ENCODE data around the gene CYP2W1.
"Not testable (repeated sequence)": the region's sequence is repeated elsewhere in the genome, so short reads cannot be mapped to it uniquely, and the experiment has no call there.

CYP2W1 gene

DNA sequence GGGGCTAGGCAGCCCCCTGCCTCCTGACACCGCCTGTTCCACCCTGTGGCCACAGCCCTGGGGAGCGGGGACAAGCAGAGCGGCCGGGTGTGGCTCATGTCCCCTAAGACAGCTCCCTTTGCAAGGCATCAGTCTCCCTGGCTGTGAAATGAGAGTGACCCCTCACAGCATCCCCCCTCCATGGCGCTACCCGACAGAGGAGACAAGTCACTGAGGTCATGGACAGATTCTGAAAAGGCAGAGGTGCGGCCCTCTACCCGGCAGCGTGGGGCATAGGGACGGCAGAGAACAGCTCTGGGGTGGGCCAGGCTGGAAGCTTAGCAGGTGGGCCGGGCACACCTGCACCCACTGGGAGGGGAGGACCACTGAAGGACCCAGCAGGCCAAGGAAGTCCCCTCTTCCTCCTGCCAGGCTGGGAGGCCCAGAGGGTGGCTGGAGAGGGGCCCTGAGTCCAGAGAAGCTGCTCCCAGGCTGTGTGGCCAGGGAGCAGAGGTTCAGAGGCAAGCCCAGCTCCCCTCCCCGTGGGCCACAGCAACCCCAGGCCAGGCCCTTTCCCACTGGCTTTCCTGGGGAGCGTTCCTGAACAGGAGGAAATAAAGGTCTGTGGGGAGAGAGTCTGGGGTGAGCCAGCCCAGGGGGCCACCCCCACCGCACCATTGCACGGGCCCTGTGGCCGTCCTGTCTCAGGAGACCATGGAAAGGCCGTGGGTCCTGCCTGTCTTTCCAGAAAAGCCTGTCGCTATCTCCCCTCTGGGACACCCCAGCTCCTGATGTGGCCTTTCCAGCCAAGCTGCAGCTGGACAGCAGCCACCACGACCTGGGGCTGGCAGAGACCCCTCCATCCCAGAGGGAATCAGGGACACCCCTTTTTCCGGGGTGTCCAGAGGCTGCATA is 30.2 kb upstream of the CYP2W1 start:
- no peak for DNase-seq

DNA sequence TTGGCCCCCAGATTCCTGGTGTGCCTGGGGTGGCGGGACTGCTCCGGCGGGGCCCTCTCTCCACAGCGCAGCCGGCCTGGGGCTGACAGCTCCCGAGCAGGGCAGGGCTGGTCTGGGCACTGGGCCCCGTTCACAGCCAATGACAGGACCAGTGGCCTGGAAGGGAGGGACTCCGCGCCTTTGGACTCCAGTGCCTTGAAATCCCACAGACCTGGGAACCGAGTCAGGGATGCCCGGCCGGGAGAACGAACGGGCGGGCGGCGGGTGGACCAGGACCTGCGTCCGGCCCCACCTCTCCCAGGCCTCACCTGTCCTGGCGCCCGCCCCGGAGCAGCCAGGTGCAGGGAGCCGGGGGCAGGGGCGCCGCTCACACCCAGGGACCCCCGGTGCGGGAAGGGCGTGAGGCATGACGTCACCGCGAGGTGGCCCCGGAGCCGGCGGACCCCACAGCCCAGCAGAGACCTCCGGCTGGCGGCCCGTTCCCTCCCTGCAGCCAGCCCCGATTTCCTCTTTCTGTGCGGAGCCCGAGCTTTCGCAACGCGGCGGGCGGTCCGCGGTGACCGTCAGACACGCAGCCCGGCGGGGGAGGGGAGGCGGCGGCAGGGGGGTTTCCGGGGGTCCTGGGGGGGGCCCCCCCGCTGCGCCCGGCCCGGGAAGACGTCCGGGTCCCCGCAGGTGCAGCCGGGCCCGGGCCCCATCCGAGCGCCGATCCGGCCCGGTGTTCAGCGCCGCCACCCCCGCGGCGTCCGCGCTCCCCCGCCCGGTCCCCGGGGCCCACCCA is 29.2 kb upstream of the CYP2W1 start:
- DNase-seq, result peak; percentile 27

DNA sequence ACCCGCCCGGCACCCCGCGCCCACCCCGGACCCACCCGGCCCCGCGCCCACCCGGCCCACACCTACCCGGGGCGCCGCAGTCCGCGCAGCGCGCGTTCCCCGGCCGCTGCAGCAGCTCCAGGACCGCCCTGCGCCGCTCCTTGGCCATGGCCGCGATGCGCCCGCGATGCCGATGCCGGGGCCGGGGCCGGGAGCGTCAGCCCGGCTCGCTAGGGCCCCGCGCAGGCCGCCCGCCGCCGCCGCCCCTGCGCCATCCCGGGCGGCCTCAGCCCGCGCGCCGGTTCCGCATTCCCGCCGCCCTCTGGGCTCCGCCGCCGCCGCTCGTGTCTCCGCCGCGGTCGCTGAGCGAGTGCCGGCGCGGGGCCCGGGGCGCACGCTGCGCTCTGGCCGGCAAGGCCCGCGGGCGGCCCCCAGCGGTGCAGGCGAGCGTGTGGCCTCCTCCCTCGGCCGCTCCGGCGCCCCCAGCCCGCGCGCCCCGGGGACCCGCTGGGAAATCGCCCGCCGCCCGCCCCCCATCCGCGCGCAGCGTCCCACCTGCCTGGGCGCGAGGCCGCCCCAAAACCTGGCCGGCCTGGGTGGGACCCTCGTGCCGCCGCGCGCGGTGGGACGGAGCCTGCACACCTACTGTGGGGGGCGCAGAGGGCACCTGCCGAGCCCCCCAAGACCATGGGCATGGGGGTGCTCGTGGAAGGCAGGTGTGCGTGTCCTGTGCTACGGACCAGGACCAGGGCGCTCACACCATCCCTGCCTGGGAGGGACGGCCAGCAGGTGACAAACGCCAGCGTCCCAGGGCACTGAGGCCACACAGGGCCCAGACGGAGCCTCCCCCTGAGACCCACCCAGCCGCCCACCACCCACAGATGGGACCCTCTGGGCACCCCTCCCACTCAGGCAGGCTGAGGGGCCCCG is 28.4 kb upstream of the CYP2W1 start, which contains the start of gene ADAP1:
ADAP1 (minus strand) TSS at position 351 of the 909 bp plus-strand sequence; CDS start at position 148, 203 bp downstream.
- peak; percentile 46 for DNase-seq

DNA sequence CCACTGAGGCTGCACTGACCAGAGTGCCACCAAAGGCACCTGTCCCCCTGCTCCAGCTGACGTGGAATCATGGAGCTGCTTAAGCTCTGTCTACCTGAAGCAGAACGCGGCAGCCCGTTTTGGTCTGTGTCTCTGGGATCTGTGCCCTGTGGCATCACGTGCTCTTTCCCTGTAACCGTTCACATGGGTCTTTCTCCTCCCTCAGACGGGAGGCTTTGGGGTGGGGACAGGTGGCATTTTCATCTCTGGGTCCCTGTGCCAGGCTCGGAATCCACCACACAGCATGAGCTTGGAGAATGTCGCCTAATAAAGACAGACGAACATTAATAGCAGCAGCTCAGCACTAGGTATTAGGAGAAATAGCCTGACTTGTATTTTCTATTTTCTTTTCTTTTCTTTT is 26.9 kb upstream of the CYP2W1 start:
- DNase-seq, result no peak

DNA sequence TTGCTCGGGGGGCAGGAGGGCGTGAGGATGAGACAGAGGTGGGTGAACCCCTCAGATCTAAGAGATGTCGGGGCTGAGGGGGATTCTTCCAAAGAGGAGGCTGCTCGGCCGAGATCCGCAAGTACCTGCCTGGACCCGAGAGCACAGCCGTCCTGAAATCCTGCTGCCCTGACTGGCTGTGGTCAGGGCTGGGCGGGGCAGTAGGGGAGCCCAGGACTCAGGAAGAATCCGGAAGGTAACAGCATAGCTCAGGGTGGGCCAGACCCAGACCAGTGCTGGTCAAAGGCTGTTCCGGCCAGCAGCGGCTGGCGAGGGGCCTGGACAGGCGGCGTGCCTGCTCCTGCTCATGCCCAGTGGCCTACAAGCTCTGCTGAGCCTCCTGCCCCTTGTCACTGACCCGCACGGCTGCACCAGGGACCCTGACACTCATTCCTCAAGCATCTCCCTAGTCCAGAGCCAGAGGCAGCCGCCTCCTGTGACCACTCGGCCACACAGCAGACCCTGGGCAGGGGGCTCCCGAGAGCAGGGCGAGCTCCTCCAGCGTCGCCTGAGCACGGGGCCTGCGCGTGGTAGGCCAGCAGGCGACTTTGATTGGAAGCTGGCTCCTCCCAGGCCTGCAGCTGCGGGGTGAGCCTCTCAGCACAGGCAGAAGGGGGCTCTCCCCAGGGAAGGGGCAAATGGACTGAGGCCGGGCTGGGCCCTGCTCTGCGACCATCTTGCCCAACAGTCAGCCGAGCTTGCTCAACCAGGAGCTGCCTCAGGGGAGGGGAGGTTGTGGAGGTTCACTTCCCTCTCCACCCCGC is 25.4 kb upstream of the CYP2W1 start:
- DNase-seq, result no peak

DNA sequence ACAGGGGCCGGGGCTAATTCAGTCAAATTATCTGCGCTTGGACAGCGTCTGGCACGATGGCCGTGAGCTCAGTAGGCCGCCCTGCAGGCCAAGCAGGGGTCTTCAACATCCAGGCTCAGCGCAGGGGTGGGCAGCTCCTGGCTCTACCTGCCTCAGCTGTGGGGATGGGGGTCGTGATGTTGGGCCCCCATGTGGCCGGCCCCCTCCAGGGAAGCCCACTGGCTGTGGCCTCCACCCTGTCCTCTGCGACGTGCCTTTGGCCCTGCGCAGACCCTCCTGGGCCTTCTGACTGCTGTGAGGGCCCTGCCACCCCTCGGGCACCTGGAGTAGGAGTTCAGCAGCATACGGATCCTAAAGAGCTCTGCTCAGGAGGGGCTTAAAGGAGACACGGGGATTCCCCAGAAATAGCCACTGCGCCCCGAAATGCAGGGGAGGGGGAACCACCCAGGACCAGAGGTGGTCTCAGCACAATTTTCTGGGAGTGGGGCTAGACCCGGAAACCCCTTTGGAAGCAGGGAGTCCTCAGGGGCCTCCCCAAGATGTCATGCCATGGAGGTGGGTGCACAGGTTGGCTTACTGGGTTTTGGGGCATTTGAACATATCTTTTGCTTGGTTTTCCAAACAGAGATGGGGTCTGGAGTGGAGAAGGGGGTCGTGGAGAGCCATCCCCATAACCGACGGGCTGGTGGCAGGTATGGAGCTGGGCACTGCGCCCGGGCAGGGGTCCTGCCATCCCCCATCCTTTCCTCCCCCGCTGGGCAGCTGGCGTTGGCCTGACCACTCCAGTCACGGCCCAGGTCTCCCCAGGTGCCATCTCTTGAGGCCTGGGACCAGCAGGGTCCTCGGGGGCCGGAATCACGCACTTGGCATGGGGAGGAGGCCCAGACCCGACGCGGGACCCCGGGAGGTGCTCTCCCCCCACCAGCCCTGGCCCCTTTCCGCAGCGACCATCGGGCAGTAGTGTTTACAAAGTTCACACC is 24.5 kb upstream of the CYP2W1 start:
- no peak for DNase-seq

DNA sequence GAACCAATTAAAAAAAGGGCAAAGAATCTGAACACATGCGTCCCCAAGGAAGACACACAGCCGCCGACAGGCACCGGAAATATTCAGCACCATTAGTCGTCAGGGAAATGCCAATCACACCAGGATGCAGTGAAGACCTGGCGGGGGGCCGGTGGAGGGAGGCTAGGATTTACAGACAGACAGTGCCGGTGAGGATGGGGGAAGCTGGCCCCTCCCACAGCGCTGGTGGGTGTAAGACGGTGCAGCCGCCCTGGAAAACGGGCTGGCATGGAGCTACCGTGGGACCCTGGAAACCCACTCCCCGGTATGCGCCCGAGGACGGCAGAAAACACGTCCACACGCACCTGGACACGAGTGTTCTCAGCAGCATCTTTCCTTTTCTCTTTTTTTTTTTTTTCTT is 23.7 kb upstream of the CYP2W1 start:
- peak; percentile 22 for DNase-seq

DNA sequence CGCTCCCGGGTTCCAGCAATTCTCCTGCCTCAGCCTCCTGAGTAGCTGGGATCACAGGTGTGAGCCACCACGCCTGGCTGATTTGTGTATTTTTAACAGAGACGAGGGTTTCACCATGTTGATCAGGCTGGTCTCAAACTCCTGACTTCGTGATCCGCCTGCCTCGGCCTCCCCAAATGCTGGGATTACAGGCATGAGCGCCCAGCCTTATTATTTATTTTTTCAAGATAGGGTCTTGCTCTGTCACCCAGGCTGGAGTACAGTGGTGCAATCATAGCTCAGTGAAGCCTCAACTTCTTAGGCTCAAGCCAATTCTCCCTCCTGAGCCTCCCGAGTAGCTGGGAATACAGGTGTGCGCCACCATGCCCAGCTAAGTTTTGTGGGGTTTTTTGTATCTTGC is 23.2 kb upstream of the CYP2W1 start:
- DNase-seq, result not testable (repeated sequence)

DNA sequence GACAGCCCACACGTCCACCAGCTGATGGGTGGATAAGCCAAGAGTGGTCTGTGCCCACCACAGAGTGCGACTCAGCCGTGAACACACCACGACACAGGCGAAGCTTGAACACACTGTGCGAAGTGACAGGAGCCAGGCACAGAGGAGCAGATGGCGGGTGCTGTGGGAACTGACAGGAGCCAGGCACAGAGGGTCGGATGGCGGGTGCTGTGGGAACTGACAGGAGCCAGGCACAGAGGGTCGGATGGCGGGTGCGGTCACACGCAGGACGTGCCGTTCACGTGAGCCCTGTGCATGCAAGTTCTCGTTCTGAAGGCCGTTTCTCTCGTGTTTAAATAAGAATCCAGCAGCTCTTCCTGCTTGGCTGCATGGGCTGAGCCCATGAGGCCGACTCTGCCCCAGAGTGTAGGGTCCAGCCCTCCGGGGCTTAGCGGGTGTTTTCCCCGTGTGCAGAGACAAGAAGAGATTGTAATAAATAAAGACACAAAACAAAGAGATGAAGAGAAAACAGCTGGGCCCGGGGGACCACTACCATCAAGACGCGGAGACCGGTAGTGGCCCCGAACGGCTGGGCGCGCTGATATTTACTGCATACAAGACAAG is 22.6 kb upstream of the CYP2W1 start:
- DNase-seq, result no peak

DNA sequence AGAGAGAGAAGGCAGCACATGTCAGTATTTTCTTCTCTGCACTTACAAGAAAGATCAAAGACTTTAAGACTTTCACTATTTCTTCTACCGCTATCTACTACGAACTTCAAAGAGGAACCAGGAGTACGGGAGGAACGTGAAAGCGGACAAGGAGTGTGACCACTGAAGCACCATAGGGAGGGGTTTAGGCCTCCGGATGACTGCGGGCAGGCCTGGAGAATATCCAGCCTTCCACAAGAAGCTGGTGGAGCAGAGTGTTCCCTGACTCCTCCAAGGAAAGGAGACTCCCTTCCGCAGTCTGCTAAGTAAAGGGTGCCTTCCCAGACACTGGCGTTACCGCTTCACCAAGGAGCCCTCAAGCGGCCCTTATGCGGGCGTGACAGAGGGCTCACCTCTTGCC is 22.0 kb upstream of the CYP2W1 start:
- DNase-seq, result not testable (repeated sequence)

DNA sequence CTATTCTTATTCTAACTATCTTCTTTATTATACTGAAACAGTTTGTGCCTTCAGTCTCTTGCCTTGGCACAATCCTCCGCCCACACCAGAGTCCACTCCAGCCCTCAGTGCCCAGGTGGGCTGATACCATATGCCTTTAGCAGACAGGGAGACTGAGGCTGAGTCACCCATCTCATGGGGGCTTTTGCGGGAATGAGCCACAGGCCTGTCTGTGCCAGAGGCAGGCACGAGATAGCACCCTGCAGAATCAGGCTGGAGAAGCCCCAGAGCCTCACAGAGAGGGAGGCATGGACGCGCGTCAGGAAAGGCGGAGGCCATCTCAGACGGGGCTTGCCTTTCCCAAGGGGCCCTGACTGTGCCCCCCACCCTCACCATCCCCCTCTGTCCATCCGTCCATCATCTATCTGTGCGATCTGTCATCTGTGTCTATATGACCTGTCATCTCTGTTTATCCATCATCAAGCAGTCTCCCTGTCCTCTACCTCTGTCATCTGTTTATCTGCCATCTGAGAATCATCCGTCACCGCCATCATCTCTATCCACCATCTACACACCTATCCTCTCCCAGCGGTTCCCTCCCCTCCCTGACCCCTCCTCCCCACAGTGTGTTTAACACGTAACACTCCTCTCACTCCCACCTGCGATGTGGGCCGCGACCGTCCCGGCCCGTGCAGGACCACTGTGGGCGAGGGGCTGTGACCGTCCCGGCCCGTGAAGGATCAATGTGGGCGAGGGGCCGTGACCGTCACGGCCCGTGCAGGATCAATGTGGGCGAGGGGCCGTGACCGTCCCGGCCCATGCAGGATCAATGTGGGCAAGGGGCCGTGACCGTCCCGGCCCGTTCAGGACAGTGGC is 21.2 kb upstream of the CYP2W1 start:
- no peak for DNase-seq

DNA sequence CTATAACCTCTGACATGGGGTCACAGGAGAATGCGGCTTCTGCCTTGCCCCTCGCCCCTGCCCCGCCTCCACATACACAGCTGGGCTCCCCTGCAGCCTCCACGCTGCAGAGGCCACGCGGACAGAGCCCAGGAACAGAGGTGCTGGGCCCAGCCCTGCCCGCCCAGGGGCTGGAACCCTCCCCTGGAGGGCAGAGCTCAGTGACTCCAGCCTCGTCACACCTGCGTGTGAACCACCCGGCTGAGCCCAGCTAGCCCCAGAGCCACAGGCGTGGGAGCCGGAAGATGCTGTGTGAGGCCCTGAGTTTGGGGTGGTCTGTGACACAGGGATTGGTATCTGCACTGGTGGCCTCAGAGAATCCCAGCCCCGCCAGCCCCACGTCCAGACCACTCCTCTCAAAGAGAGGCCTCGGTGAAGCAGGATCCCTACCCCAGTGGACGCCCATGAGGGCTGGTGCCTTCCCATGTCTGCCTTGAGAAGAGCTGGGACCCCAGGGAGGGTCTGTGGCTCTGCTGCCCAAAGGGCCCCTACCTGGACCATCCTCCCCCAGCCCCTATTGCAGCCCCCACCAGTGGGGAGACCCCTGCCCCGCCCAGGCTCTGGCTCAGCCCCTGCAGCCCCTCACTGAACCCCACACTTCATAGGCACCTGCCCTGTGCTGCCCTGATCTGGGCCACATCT is 20.4 kb upstream of the CYP2W1 start:
- no peak for DNase-seq

DNA sequence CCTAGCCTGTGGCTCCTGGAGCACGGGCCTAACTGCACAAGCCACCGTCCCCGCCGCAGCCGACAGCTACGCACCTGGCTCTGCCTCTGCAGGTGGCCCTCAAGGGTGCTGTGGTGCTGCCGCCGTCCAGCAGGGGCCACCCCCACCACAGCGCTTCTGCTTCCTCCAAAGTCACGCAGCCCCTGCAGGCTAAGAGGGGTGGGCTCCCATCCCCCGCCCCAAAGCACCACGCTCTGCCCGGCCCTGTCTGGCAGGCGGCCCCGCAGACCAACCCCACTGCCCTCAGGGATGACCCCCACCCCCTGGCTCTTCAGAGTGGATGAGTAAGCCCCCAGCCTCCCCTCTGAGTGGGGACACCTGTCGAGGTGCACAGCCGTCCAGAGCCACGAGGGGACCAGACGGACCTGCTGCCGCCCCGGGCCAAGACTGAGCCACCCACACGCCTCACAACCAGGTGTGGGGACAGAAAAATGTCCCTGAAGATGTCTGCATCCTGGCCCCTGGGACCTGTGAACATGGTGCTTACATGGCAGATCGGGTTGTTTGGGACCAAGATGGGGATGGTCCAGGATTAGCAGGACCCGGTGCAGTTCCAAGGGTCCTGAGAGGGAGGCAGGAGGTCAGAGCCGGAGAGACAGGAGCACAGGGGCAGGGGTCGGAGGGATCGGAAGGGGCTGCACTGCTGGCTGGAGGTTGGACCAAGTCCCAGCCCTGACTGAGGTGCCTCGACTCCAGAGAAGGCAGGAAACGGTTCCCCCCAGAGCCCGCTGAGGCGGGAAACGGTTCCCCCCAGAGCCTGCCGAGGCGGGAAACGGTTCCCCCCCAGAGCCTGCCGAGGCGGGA is 19.5 kb upstream of the CYP2W1 start:
- no peak for DNase-seq

DNA sequence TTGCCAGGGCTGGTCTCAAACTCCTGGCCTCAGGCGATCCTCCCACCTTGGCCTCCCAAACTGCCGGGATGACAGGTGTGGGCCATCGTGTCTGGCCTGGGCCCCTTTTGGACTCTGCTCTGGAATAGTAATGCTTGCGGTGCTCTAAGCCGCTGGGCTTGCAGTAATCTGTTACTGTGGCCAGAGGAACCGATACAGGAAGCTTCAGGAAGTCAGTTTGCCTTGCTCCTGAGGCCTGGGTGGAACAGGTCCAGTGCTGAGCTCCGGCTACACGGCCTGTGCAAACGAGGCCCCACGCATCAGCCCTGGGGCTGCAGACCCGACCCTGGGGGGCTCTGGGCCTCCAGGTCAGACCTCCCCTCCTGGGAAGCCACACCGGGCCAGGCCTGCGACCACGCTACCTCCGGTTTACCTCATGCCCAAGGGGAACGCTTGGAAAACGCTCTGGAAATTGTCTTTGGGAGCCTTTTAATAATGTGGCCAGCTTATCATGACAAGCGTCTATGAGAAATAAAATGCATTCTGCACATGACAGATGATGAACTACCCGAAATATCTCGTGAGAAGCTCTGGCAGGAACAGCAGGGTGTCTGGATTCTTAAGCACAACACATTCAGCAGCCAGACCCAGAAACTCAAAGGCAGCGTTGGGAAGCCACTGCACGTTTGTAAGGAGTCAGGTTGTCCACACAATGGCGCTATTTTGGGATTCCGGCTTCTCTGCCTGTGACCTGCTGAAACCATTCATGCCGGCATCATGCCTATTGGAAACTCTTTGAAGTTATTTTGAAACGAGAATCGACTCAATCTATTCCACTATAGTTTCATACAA is 18.4 kb upstream of the CYP2W1 start:
- peak; percentile 74 for DNase-seq

DNA sequence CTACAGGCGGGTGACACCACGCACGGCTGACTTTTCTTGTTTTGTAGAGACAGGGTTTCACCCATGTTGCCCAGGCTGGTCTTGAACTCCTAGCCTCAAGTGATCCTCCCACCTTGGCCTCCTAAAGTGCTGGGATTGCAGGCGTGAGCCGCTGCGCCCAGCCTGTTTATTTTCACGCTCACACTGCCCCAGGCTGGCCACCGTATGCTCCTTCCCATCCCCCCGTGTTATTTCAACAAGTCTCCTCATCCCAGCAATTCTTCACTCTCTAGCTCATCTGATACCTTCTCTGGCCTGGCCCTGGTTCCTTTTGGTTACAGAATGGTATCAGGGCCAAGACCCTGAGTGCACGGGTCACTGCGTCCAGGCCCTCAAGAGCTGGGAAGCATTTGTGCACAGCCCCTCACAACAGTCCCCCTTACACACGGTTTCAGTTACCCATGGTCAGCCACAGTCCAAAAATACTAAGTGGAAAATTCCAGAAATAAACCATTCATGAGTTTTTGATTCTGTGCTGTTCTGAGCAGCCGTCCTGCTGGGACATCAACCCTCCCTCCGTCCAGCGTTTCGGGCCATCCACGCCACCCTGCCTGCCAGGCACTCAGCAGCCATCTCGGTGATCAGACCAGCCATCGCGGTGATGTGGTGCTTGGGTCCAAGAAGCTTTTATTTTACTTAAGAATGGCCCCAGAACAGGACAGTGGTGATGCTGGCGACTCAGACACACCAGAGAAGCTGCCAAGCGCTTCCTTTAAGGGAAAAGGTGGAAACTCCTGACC is 16.5 kb upstream of the CYP2W1 start:
- no peak for DNase-seq
